ENCODE measurements around the gene LYPD3.
"Not testable (repeated sequence)": the region's sequence is repeated elsewhere in the genome, so short reads cannot be mapped to it uniquely, and the experiment has no call there.

LYPD3 gene

DNA sequence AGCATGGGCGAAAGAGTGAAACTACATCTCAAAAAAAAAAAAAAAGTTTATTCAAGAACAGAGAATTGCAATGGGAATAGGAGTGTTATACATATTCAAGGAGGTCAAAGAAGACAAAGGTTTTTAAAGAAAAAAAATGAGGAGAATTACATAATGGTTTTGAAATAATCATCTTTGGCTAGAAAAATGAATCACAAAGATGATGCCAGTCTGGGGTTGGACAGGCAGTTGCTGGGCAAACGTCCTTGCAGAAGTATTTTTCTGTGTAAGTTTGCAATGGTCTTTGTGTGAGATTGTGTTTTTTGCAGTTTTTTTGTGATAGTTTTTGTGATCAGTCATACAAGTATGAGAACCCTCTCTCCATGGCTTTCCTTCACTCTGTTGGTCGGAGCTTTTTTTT, 23.7 kb downstream of the LYPD3 start:
- no peak for DNase-seq (ENCODE audit: low read depth)
- TF ChIP-seq, protein P1, sequence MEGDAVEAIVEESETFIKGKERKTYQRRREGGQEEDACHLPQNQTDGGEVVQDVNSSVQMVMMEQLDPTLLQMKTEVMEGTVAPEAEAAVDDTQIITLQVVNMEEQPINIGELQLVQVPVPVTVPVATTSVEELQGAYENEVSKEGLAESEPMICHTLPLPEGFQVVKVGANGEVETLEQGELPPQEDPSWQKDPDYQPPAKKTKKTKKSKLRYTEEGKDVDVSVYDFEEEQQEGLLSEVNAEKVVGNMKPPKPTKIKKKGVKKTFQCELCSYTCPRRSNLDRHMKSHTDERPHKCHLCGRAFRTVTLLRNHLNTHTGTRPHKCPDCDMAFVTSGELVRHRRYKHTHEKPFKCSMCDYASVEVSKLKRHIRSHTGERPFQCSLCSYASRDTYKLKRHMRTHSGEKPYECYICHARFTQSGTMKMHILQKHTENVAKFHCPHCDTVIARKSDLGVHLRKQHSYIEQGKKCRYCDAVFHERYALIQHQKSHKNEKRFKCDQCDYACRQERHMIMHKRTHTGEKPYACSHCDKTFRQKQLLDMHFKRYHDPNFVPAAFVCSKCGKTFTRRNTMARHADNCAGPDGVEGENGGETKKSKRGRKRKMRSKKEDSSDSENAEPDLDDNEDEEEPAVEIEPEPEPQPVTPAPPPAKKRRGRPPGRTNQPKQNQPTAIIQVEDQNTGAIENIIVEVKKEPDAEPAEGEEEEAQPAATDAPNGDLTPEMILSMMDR (conservative IDR thresholded peaks at IDR 0.05; ENCODE audit: low read length): no peak
- no peak overlapping the region for H3K4me3 ChIP-seq (ENCODE audit: low read length)

DNA sequence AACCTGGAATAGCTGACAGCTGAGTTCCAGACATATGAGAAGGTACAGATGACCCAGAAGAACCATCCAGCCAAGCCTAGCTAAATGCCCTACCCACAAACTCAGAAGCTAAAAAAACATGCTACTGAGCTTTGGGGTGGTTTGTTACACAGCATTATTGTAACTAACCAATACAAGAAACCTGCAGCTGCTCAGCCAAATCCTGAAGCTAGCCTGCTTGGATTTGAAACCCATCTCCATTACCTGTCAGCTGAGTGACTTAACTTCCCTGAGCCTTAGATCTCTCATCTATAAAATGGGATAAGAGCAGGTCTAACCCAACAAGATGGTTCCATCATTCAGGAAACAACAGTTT, 25.7 kb downstream of the LYPD3 start:
- no peak overlapping the region for H3K4me3 ChIP-seq (ENCODE audit: low read length)
- no peak for DNase-seq (ENCODE audit: low read depth)
- TF ChIP-seq, protein P1 (conservative IDR thresholded peaks at IDR 0.05; ENCODE audit: low read length): no peak

DNA sequence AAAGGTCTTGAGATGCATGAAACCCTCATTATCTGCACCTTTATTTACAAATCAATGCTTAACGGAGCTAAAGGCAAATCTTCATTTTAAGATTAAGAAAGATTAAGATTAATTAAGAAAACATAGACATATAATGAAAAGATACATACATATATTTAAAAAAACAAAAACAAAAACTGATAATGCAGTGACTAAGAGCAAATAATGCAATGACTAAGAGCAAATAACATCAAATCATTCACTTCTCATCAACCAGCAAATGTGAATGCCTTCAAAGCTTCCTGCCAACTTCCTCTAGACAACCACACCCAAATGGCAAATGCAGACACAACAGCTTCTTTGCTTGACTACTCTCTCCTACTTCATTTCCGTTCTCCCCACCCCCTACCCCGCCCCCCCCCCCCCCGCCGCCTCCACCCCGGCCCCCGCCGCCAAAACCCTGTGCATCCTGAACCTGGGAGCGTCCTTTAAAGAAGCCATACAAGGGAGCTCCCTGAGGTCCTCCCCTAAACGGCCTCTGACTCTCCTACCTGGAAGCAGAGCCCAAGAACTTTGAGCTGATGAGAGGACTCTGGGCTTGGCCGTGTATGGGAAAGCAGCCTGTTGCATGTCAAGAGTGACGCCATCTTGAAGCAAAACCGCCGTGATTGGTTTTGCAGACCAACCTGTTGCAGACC, 26.2 kb downstream of the LYPD3 start:
- TF ChIP-seq, protein P1 (conservative IDR thresholded peaks at IDR 0.05; ENCODE audit: low read length): no peak
- no peak overlapping the region for H3K4me3 ChIP-seq (ENCODE audit: low read length)
- peak; percentile 91 for DNase-seq (ENCODE audit: low read depth)

DNA sequence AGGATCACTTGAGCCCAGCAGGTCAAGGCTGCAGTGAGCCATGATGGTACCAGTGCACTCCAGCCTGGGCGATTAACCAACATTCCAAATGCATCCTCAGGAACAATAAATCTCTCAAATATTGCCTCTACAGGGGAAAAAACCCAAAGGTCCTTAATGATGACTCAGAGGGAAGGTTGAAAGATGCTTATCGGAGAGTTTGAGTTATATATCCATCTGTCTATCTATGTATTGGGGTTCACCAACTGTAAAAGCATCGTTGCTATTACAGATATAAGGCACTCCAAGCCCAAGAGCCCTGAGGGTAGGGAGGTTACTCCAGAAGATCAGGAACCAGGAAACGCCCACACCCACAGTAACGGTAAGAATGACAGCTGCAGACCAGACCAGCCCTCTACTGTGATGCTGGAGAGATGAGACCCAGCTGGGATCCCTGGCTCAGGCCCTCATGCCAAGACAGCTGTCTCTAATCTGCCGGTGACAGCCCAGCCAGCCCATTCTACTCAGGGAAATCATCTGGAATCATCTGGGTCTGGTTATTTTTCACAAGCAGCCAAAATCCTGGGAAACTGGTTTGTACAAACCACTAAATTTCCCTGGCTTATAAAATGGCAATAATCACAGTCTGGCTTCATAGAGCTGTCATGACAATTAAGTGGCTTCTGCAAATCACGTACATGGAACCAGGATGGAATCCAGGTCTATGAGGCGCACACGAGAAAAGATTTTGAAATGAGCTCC, 26.9 kb downstream of the LYPD3 start:
- H3K4me3 ChIP-seq (ENCODE audit: low read length): no peak overlapping the region
- TF ChIP-seq, protein P1 (conservative IDR thresholded peaks at IDR 0.05; ENCODE audit: low read length): no peak
- peak; percentile 99 for DNase-seq (ENCODE audit: low read depth)

DNA sequence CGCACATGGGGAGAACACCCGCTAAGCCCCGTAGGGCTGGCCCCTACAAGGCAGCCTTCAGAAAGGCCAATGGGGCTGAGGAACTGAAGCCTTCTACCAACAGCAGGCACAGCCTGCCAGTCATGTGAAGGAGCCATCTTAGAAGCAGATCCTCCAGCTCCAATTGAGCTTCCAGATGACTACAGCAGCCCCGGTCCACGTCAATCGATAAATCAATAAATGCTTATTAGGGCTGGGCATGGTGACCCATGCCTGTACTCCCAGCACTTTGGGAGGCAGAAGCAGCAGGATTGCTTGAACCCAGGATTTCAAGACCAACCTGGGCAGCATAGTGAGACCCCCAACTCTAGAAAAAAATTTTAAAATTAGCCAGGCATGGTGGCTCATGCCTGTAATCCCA, 27.7 kb downstream of the LYPD3 start:
- TF ChIP-seq, protein P1 (conservative IDR thresholded peaks at IDR 0.05; ENCODE audit: low read length): no peak
- no peak for DNase-seq (ENCODE audit: low read depth)
- H3K4me3 ChIP-seq (ENCODE audit: low read length): no peak overlapping the region

DNA sequence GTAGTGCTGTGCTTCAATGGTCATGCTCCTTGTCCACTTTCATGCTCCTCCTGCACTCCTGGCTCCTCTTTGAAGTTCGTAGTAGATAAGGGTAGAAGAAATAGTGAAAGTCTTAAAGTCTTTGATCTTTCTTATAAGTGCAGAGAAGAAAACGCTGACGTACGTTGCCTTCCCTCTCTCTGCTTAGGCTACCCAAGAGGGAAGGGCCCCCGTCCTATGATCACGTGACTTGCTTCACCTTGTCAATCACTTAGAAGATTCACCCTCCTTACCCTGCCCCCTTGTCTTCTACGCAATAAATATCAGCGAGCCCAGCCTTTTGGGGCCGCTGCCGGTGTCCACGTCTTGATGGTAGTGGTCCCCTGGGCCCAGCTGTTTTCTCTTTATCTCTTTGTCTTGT, 28.1 kb downstream of the LYPD3 start:
- H3K4me3 ChIP-seq (ENCODE audit: low read length); DNase-seq (ENCODE audit: low read depth): not testable (repeated sequence)

DNA sequence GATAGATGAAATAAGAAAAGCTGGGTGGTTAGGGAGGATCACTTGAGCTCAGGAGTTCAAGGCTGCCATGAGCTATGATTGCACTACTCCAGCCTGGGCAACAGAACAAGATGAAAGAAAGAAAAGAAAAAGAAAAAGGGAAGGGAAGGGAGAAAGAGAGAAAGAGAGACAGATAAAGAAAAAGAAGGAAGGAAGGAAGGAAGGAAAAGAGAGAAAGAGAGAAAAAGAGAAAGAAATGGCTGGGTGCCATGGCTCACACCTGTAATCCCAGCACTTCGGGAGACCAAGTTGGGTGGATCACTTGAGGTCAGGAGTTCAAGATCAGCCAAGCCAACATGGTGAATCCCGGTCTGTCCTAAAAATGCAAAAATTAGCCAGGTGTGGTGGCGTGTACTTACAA, 29.6 kb downstream of the LYPD3 start:
- TF ChIP-seq, protein P1 (conservative IDR thresholded peaks at IDR 0.05; ENCODE audit: low read length): no peak
- no peak for DNase-seq (ENCODE audit: low read depth)
- no peak overlapping the region for H3K4me3 ChIP-seq (ENCODE audit: low read length)
